GM19463 (cell line): Measurements from ENCODE around the gene ROBO1.

Source experiments
- ATAC-seq: cut with Tn5 transposase; IDR thresholded peaks from one replicate; pipeline ENCODE4 v1.9.1; 2021; ENCODE audit warnings: mild to moderate bottlenecking, moderate library complexity; ENCODE audit not compliant: unreplicated experiment

ROBO1 gene

DNA sequence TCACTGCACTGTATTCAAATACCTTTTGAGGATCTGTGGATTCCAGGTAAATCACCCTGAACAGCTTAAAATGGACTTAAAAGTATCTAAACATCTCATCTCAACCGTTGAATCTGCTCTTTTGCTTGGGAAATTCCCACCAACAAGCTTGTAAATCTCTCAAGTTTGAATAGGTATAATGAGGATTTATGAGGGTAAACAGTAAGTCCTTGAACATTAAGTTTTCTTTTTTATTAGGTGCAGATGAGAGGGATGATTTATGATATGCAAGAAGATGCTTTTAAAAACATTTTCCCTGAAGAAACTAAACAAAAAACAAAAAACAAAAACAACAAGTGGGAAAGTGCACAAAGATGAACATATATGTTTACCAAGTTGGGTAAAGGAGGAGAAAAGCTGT is 290.6 kb downstream of the ROBO1 start:
- no peak for ATAC-seq

DNA sequence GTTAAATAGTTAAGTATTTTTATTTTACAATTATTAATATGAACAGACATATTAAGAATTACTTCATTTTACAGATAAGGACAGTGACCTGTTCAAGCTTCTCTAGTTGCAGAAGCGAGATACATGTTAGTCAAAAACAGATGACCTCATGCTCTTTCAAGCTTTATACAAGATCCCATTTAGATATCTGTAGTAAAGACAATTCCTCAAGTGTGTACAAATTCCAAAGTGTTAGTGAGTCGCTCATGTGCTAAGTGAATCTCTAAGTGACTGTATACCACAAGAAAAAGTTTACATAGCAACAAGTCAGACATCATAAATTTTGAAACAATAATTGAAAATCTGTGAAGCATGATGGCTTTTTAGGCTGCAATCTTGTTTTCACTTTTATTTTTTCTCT is 293.8 kb downstream of the ROBO1 start:
- no peak for ATAC-seq

DNA sequence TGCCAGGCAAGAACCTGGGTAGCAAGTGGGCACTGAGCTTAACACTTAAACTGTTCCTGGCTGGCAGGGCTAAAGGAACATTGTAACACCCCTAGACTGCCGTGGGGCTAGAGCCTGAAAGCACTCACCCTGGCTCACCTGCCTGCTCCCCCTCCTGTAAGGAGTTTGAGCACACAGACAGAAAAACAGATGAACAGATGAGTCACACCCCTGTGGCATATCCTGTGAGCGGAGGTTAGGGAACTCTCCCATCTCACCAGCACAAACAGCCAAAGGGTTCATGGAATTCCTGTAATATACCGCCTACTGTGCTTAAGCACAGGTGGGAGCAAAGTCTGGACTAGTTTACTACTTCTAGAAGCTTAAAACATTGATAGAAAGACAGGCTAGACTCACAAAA is 300.1 kb downstream of the ROBO1 start:
- no peak for ATAC-seq

DNA sequence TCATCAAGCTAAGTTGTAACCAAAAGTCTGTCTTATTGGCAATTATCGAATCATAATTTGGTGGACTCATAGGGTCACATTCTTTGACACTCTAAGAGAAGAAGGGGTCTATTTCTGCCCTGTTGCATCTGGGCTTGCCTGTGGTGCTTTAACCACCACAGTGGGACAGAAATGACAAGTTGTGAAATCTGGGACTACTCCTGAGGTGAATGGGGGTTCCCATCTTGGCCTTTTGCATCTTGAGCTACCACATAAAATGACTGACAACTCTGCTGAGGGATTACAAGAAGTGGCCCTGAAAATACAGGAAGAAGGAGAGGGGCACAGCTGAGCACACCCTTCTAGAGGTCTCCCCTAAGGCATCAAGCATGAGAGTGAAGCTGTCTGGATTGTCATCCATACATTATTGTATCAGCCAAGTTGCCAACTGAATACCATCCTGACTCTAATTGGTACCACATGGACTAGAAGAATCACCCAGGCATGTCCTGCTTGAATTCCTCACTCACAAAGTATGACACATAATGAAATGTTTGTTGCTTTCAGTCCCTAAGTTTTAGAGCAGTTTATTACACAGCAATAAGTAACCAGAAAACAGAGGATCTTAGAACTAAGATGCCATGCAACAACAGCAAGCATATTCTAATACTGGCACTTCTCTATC is 306.5 kb downstream of the ROBO1 start:
- ATAC-seq = no peak

DNA sequence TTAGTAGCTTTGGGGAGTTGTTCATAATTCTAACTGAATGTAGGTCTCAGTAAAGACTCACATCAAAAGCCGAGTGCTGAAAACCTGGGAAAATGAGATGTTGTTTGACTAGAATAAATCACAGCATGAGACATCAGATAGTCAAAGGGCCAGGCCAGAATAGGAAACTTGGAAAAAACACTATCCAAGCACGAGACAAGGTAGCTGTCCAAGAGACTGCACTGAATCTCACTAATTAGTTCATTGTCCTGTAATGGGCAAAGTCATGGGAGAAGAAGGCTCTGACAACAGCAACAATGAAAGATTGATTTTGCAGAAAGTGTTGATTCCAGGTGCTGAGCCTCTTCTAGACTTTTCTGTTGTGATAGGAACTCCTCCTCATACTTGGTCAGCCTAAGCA is 314.2 kb downstream of the ROBO1 start:
- no peak for ATAC-seq

DNA sequence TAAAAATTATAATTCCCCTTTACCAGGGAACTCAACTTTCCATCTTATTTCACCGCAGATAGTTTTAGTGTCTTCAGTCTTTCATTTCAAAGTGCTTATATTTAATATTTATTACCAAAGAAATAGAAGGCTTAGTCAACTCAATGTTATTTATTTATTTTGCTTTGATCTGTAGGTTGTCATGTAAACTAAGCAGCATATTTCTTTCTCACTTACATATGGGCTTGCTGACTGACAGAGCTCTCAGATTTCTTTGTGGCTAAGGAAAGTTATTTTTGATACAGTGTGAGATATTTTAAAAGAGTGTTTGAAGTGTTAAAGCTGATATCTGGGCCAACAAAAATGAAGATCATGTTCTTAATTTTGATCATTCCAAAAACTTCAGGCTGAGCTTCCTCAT is 331.4 kb downstream of the ROBO1 start:
- ATAC-seq = no peak

DNA sequence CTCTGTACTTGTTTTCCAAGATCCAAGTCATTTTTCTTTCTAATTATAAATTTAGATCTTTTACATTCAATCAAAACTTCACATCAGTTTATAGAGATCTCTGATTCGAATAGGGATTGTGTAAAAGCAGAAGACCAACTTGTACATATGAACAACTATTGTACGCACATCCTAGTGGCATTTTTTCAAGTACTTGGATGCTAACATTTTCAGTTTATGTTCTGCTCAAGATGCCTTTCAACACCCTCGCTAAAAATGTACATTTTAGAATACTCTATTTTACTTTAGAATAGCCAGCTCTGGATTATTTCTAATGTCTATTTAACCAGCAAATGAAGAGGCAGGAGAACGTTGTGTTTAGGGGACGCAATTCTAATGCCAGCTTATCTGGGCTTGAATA is 340.7 kb downstream of the ROBO1 start:
- no peak for ATAC-seq

DNA sequence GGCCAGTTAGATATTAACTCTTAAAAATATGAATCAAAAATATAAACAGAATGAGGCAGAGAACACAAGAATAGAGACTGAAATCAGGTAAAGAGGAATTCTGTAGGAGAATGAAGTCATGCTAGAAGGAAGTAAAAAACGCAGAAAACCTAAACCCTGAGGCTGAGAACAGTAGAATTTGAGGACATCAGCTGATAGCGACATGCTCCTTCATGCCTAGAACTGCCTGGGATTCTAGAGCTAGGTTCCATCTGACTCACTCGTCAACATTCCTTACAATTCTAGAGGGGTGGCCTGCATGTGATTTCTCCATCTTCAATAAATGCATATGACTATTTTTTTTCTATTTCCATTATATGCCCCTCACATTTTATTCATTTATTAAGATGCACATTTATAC is 343.0 kb downstream of the ROBO1 start:
- ATAC-seq = no peak

DNA sequence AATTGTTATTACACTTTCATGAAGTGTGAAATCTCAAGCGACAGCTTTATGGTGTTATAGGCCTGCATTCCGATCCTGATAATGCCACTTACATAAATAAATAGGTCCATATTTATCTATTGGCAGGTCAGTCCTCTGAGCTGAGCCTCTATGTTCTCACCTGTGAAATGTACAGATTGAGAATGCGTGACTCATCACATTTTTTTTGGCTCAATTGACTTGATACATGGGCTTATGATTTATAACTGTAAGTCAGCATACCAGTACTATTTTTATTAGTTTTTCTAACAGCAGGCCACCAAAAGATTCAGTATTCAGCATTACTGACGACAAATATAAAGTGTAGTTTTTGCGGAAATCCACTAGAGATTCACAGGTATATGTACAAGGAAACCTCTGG is 344.4 kb downstream of the ROBO1 start:
- ATAC-seq = no peak

DNA sequence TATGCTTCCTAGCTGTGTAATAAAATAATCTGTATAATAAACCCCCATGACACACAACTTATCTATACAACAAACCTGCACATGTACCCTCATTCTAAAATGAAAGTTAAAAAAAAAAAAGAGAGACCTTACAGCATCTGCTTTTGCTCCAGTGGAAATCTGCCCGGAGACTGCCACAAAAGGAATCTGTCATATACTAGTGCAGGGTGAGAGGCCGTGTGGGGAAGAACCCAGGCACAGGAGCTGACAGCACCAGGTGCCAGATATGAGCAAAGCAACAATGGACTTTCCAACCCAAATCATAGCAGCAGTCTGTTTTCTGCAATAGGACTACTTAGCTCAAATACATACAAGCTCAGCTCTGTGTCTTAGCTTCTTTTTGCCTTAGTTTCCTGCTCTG is 346.5 kb downstream of the ROBO1 start:
- ATAC-seq = no peak

DNA sequence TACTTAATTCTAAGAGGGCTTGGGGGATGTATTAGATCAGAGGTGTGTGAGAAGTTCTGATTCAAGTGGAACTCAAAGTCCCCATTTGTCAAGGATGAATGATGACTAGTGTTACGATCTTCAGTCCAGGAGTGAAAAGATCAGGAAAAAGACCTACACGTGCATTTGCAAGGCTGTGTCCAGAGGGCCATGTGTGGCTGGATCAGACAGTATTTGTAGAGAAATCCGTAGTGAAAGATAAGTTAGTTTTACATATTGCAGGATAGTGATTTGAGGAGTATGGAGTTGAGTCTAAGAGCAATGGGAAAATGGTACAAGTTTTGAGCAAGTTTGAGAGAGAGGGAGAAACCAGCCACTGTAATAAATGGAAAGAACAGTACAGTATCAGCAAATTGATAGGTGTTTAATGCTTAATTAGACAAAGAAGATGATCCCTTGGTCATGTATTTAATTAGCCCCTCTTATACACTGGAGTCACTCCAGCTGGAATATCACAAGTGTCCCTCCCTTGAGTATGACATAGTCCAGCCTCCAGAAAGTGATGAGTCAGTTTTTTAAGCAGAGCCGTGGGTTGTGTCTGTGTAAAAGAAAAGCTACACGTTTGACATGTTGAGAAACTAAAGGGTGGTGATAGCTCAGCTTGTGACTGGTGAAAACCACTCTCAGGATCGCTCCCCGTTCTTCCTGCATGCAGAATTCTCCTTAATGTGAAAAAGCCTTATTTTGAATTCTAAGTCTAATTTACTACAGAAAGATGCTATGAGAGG is 348.8 kb downstream of the ROBO1 start:
- ATAC-seq = no peak

DNA sequence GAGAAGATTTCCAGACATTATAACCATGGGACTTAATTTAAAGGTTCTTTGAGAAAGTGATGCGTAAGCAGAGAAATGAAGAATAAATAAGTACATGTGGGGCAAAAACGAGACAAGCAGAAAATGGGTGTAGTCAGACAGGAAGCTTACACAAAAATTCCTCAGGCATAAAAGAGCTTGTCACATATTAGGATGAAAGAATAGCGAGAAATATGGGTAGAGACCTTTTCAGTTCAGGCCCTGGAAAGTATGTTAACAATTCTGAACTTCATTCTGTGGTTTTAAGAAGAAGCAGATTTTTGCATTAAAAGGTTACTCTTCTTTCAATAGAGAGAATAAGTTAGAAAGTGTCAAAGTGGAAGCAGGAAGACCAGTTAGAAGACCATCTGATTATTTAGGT is 352.4 kb downstream of the ROBO1 start:
- no peak for ATAC-seq

DNA sequence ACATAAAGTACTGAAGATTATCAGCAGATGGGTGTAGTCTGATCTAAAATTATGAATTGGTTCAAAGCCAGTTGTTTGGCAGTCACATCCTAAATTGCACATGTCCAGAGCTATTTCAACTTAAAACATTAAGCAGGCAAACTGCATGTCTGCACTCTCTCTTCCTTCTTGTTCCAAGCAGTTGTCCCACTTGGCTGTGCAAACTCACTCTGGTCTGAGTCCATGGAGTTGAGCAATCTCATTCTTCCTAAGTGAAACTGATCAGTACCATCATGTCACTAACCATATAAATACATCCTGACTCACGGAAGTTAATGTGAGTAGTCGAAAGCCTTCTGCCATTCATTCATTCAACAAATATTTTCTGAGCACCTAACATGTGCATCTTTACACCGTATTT is 353.0 kb downstream of the ROBO1 start:
- ATAC-seq = no peak

DNA sequence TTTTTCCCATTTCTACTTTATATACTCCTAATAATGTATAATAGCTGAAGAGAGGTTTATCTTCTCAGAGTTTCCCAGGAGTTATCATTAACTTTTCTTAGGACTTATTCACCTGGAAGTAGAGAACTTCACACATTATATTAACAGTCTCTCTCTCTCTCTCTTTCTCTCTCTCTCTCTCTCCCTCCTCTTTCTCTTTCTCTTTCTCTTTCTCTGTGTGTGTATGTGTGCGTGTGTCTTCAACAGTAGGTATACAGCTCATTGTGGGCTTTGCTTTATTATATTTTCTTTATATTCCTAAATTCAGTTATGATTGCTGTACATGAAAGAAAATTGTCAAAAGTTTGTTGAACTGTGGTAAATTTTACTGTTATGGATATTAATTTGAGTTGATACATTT is 353.8 kb downstream of the ROBO1 start:
- ATAC-seq = no peak

DNA sequence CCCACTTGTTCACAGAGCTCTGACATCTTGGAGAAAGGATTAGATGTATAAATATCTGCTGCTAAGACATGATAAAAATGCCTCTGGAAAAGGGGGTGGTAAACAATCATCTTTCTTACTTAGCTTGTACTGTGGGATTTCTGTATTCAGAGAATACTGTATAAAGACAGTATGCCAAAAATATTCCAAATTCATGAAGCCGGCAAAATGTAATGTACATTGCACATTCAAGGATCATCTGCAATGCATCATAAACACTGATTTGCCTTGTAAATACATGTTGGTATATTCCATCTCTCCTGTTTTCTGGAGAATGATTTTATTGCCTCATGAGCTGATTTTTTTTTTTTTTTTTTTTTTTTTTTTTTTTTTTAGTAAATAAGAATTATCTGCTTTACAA is 355.3 kb downstream of the ROBO1 start:
- no peak for ATAC-seq

DNA sequence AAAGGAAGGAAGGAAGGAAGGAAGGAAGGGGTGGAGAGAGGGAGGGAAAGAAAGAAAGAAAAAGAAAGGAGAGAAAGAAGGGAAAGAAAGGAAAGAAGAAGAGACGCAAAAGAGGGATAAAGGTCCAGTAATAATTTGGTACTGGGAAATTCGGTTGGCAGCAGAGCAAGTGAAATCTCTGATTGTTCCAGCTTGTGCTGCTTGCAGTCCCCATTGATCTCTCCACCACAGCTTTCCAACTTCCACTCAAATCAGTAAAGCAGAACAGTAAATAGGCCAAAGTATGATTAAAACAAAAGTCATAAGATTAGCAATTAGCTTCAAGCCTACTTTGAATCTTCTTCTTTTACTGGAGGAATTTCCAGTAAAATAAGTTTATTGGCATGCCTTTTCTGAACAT is 357.2 kb downstream of the ROBO1 start:
- no peak for ATAC-seq

DNA sequence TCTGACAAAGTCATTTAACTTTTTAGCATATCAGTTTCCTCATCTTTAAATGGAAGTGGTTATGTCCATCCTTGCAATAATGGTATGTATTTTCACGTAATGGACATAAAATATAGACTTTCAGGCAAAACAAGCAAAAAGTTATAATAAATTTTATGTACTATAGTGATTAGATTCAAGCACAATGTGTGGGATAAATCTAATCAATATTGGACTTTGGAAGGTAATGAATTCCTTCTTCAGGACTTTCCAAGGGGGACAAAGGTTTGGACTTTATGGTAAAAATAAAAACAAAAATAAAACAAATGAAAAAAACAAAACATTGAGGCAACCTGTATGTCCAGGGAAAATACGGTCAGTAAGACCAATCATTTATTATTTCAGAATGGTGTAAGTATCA is 357.7 kb downstream of the ROBO1 start:
- no peak for ATAC-seq

DNA sequence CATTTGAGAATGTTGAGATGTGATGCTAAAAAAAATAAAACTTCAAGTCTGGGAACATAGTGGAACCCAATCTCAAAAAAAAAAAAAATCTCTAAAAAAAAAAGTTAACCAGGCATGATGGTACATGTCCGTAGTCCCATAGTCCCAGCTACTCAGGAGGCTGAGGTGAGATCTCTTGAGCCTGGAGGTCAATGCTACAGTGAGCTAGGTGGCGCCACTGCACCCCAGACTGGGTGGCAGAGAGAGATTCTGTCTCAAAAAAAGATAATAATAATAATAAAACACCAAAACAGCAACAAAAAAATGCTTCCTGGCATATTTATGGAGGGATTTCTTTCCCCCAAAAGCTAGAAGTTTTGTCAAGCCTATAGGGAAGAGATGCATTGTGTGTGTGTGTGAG is 361.6 kb downstream of the ROBO1 start:
- no peak for ATAC-seq

DNA sequence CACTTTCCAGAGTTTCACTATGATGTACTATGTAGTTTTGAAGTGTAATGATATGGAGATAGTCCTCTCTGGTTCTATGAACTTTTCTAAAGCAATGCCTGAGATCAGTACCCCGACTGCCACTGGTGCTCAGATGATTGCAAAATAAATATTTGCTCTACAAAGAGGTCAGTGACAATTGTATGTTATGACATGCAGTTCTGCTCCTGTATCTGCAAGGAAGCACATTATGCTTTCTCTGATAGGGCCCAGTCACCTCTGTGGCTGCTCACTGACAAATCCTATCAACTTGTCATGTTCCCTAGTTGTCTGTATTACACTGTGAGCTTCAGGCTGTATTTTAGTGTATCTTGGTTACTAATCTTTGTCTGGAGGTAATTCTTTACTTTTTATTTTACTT is 362.6 kb downstream of the ROBO1 start:
- ATAC-seq = no peak

DNA sequence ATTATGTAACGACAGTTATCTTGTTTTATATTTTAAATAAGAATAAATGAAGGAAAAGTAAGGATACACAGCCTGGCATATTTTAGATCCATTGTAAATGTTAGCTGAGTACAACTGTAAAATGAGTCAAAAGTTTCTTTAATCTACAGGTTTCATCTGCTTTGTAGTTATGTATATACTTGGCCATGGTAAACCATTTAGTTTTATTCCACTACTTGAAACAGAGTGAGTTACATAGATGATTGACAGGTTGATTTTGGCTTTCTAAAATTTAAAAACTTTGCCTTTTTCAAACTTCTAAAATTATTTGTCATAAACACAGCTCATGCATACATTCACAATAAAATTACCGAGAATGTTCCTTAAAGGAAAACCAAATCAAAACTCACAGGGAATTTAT is 371.2 kb downstream of the ROBO1 start:
- no peak for ATAC-seq

DNA sequence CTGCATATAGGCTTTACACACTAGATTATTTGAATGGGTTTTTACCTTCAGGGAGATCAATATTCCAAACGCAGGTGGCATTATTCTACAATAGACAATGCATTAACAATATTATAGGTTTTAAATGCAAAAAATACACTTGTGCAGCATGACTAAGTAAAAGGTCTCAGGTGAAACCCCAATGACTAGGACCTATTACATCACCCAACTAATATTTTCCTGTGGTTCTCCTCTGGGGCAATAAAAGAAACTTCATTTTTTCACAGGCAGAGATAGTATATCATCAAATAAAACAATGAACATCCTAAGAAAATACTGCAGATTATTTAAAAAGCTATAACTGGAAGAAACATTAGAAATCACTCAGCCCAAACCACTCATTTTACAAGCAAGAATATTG is 375.3 kb downstream of the ROBO1 start:
- no peak for ATAC-seq

DNA sequence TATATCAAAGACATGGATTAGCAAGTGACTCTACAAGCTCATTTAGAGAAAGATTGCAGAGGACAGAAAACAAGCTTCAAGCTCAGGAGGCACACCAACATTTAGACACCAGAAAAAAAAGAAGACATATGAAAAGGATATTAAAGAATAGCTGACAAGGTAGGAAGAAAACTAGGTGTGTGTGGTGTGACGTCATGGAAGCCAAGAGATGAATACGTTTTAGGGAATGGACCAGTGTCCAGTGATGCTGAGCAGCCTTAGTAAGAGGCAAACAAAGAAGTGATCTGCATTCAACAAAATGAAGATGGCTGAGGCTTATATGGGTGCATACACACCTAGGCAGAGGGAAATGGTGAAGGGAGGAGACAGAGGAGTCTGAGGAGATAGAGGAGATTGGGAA is 377.4 kb downstream of the ROBO1 start:
- ATAC-seq = no peak

DNA sequence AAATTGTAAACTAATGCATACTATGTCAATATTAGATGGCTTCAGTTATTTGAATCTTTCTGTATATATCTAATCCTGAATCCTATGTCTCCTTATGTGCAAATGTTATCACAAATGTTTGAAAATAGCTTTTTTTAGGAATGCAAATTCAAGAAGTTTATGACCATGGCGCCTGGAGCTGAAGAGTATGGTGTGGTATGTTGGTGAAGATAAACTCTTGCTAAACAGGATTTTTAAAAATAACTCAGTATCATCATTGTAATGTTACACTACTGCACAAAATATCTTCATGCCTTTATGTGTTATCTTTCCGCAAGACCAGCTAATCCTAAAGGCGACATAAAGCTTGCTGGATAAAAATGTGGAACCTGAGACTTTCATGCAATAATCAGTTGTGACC is 382.6 kb downstream of the ROBO1 start:
- ATAC-seq = no peak
